GM19397 (cell line): ENCODE results near the gene GABRR2.
"Not testable (repeated sequence)": the region's sequence is repeated elsewhere in the genome, so short reads cannot be mapped to it uniquely, and the experiment has no call there.

Source experiments
- ATAC-seq: cut with Tn5 transposase; IDR thresholded peaks from one replicate; pipeline ENCODE4 v1.9.1; 2021; ENCODE audit warnings: mild to moderate bottlenecking, moderate library complexity; ENCODE audit not compliant: unreplicated experiment

GABRR2 gene

DNA sequence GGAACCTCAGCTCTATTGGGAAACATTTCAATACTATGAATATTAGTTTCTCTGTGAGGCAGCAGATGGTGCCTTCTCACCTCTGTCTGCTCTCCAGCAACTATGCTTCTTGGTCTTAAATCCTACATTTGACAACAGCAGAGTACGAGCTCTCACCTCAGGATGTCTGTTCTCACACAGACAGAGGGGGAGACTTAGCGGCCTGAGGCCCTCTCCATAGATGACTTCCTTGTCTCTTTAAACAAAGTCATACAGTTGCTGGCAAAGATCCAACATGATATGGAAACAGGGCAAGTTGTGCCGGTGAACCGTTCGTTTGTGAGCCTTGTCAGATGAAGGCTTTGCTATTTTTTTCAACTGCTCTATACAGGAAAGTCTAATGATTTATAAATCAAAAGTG, 54.3 kb downstream of the GABRR2 start:
- no peak for ATAC-seq

DNA sequence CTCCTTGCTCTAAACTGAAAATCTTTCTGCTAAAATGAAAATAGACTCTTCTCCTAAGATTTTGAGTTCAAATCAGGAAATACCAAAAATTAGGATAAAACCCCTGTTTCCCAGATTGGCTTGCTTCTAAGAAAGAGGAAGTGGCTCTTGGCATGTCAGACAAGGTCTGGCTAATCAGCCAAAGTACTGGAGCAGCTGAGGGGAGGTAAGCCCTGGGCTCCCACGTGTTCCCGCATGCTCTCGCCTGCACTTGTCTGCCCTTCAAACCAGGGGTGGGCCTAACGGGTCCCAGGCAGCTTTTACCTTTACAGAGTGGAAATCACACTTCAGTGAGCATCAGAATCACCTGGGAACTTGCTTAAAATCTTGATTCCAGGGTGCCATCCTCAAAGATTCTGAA, 54.8 kb downstream of the GABRR2 start:
- no peak for ATAC-seq

DNA sequence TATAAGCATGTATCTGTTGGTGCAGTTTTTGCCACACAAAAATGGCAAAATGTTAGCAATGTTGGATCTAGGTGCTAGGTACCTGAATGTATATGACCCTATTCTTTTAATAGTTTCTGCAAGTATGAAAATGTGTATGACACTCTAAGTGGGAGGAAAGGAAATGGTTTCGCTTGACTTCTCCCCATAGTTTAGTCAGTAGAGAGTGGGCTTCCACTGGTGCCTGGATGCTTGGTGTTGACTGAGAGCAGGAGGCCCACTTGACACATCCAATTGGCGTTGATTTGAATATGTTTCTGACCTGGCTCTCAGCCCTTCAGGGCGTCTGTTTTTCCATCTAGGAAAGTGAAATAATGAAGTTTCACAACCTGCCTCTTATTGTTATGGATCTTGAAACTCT, 56.2 kb downstream of the GABRR2 start:
- ATAC-seq = no peak

DNA sequence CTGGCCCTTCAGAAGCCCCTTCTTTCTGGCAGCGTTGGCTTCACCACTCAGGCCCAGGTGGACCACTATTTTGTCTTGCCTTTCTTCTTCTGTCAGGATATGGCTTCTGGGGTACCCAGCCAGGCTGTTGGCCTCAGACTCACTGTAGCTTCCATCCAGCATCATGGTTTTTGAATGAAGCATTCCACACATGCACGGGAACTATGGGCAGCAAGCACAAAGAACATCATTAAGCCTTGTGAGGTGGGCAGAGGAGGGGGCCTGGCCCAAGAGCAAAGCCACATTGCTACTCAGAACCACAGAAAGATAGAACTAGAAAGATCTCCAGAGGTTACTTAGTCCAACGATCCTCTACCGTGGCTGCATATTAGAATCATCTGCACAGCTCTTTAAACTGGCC, 57.3 kb downstream of the GABRR2 start:
- no peak for ATAC-seq

DNA sequence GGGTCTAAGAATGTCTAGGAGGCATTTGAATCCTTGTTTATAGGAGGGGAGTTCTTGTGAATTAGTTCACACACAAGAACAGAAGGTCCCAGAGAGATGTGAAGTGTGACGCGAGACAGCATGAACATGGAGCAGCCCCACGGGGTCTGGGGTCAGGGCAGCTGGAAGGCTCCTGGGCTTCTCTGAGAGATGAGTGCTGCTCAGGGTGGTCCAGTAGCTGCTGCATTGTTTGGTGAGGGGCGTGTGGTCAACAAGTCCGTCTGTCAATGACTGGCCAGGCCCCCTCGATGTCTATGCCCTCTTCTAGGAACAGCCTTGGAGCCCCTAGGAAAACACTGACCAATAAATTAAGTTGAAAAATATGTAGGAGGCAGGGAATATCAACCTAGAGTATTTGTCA, 57.8 kb downstream of the GABRR2 start:
- ATAC-seq = no peak

DNA sequence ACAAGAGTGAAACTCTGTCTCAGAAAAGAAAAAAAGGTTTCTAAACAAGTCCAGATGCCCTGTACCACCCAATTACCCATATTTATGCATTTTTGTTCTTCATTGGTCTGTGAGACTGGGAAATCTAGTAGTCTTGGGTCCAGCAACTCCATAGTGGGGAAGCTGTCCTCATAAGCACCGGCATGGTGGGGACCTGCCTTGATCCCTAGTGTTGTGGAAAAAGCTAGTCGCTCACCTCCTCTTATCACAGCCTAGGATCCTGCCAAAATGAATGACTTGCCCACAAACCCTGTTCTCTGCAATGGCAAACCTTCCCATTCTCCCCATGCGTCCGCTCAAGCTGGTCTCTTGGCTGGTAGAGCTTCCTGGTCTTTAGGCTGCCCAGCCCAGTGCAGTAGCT, 59.7 kb downstream of the GABRR2 start:
- ATAC-seq = no peak

DNA sequence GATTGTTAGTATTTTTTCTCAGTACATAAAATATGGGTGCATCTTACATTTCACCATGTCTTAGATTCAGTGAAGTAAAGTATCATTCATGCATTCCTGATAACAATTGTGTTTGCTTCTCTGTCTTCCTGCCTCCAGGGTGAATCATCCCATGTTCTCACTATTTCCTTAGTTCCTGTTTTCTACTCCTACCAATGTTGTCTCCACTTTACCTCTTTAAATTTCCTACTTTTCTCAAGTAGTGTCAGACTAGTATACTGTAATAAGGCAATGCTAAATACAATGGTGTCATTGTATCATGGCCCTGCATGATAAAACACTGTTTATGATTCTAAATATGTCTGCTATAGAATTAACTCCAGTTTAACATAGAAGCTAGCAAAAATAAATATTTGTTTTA, 60.5 kb downstream of the GABRR2 start:
- ATAC-seq = no peak

DNA sequence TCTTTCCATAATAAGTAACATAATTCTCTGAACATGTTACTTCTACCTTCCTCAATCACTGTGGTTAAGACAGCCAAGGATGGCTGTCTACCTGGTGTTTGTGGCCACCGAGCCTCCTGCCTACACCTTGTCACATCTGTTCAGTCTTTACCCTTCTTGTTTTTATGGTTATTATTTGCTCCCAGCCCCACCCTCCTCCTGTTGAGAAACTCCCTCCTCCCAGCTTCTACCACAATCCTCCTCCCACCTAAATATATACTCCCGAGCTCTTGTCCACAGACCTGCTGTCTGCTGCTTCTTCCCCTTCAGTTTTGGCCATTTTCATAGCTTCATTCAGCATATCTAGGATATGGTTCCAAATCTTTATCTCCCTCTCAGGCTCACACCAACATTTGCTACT, 62.2 kb downstream of the GABRR2 start:
- ATAC-seq = no peak

DNA sequence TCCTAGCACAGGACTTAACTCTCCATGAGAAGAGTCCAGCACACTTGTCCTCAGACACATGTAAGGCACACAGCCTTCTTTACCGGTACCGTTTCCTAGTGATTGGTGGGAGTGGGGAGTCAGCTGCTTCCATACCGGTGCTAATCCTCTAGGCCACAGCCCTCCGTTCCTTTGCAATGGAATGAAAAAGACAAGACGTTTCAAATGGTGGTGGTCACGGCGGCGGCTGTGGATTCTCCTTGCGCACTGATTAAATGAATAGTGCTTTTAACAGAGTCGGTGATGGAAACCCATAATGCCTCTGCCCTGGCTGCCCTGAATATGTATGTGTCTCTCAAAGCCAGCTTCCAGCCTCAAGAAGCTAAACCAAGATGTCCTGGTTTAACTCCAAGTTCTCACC, 63.1 kb downstream of the GABRR2 start:
- no peak for ATAC-seq

DNA sequence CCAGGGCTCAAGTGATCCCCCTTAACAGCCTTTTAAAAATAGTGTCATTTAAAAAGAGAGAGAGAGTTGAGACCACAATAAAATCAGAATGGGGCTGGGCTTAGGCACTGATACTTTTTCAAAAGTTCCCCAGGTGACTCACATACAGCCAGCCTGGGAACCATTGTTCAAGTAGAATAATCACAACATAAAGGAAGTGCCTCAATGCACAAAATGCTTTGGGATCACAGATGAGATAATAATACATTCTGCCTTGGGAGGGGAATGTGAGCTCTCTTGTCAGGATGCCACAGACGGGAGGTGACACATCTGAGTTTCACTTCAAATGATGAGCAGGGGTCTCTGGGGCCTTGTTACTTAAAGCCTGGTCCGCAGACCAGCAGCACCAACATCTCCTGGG, 63.9 kb downstream of the GABRR2 start:
- ATAC-seq = no peak

DNA sequence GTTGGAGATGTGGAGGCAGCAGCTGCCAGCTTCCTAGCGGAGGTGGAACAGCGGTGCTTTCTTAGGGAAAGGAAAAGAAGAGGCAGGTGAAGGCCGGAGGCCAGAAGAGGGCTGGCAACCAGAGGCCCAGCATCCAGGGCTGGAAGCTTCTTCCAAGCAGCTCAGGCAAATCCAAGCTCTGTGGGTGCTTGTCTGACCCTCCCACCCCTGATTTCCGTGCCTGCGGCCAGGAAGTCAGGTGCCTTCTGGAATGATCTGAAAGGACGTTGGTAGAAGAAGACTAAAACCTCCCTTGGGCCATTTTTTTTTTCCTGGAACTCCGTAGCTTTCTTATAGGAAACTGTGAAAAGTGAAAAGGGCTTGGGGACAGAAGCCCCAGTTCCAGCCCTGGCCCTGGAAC, 64.9 kb downstream of the GABRR2 start:
- ATAC-seq = no peak

DNA sequence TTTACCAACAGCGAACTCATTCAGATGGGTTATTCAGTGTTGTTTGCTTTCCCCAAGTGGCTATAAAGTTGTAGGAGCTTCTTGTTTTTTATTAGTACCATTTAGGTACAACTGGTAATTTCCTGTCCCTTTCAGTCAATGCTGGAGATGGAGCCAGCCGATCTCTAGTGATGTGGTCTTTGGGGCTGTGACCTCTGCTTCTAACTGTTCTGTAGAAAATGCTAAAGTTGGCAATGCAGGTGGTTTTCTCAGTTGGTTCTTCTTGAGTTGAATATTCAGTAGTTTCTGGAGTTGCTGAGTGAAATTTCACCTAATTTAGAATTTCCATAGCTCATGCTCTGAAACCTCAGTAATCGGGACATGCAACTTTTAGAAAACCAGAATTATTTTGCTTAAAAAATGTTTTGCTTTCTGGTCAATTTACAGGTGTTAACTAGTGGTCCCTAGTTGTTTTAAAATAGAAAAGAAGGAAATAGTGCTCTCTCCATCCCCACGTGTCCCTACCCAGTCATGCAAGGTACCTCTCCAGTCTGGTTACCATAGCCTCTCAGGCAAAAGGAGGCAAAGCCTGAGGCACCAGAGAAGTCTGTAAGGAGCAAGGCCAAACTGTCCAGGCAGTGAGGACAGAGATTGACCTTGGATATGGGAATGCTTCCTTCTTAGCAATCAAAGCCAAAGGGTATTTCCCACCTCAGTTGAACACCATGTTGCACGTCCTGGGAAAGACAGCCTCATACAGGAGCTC, 70.7 kb downstream of the GABRR2 start:
- ATAC-seq = no peak

DNA sequence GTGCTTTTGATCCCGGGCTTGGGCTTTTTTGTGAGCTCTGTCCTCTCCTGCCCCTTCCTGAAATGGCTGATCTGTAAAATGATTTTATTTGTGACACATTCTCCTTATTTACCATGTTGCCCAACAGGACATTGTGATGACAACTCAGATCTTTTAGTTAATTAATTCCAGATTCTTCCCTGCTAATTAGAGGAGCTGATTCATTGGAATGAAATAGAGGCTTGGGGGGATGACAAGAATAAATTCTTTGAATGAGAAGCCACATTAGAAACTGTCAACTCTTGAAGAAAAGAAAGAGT, 71.8 kb downstream of the GABRR2 start:
- no peak for ATAC-seq

DNA sequence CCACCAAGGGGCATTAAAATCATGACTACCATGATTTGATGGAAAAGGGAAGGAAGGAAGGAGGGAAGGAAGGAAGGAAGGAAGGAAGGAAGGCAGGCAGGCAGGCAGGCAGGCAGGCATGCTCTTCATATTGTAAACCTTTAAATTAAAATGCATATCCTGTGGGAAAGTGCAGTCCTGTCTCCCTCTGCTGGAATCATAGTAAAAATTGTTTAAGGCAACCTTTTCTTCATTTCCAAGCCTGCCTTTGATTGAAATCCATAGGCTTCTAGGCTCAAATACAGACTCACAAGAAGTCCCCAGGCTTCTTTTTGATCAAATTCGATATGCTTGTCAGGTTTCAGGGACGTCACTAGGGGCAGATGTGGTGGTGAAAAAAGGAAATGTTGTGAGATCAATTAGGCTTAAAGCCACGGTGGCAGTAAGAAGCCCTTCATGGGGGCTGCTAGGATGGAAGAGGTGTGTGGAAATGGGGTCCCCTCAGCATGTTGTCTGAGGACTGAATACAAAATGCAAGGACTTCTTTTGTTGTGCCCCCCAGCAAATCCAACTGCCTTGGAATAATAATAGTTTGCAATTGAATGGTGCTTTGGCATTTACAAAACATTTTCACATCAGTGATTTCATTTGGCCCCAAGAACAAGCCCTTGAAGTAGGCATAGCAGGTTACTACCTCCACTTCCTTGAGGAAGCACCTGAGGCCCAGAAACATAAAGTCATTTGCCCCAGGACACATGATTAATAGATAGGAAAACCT, 72.3 kb downstream of the GABRR2 start:
- no peak for ATAC-seq

DNA sequence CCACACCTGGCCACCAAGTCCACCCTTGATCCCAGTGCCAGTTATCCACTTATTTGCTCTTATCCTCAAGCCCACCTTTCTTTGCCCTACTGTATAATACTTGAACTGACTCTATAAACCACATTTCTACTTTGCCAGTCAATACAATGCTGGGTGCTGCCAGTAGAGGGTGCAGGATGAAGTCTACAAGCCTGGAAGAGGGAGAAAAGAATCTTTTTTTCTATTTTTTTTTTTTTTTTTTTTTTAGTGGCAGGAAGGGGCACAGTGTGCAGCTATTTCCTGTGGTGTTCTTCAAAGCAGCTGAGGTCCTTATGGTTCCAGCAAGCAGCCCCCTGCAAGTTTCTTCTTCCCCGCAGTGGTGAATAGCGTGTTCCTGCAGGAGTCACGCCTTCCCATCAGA, 75.8 kb downstream of the GABRR2 start:
- no peak for ATAC-seq

DNA sequence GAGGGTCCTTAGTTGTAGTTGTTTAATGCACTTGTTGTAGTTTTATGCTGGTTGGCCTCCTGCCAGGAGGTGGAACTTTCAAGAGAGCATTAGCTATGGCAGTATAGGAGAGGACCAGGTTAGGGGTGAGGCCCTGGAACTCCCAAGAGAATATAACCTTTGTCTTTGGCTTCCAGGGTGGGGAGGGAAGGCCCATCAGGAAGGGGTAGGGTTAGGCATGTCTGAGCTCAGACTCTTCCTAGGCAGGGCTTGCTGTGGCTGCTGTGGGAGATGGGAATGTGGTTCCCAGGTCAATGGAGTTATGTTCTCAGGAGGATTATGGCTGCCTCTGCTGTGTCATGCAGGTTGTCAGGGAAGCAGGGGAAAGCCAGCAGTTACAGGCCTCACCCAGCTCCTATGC, 77.9 kb downstream of the GABRR2 start:
- ATAC-seq = no peak

DNA sequence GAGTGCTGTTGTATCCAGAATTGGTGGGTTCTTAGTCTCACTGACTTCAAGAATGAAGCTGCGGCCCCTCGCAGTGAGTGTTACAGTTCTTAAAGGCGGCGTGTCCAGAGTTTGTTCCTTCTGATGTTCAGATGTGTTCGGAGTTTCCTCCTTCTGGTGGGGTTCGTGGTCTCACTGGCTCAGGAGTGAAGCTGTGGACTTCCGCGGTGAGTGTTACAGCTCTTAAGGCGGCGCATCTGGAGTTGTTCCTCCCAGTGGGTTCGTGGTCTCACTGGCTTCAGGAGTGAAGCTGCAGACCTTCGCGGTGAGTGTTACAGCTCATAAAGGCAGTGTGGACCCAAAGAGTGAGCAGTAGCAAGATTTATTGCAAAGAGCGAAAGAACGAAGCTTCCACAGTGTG, 81.5 kb downstream of the GABRR2 start:
- ATAC-seq = not testable (repeated sequence)

DNA sequence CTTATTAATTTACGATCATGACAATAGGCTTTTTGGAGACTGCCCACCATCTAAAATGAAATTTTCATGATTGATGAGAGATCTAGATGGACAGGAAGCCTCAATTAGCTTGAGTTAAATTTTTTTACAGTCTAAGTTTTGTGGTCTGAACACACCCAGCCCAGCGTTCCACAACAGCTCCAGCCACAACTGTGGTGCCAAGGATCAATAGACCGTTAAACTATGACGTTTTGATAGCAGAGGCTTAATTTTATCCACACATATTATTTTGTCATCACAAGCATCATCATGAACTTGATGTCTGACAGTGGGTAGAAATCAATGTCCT, 92.4 kb downstream of the GABRR2 start:
- no peak for ATAC-seq

DNA sequence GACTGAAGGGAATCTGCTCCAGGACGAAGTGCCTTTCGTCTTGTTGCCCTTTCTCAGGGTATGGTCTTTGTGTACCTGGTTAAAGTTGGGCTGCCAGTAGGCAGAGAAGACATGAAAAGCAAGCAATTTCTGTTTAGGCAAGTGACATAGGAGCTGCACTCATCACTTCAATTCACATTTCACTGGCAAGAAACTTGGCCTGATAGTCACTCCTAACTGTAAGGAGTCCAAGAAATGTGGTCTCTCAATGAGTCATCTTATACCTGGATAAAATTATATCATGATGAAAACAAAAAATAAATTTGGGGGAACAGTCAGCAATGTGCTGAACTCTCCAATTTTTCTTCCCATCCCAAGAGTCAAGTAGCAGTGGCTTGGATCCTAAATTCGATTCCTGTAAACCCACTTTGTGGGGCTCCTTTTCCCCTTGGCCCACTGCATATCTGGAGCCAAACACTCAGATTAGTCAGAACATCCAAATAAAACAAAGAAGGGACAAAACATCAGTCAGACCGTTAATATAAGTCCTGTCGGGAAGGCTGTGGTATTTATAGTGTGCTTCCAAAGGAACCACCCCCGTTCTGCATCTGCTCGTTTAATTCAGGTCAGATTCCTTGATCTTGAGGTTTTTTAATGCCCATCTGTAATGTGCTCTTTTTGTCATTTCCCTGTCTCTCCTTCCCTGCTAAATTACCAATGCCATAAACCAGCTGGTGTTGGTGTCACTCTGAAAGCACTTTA, 93.0 kb downstream of the GABRR2 start:
- no peak for ATAC-seq

DNA sequence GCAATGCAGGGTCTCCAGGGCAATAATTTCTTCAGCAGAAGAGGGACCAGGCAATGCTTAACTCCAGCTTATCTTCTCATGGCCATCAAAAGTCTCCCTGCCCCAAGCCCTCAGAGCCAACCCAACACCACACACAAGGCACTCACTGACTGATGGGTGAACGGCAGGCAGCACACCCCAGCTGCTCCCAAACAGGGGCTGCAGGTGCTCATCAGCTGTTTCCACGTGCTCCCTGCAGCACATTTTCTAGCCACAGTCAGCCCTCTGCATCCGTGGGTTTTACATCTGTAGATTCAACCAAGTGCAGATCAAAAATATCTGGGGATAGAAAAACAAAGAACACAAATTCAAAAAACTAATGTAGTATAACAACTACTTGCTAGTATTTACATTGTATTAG, 94.0 kb downstream of the GABRR2 start:
- ATAC-seq = no peak

DNA sequence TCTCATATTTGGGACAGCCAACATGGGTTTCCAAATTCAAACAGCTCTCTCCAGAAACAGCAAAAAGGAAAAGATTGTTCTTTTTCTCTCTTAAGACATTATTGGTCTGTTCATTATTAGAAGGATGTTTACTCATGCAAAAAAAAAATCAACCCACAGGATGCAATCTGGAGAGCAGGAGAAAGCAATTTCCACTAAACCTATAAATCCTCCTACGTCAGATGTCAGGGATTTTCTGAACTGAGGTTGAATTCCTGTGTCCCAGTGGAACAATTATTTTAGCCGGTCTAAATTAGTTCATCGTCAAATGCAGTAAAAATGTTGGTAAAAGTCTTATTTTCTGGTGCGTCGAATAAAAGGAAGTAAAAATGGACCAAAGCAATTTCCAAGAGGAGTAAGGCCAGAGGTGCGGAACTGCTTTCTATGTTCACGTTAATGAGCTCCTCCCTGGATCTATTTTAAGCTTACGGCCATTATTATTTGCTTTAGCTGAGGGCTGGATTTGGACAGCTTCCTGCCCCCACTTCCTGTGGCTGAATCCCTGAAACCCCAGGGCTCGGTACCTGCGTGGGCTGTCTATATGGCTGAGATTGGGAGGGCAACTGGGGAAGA, 97.7 kb downstream of the GABRR2 start, which contains the start of gene GABRR1:
Gene GABRR1 (minus strand): TSS at position 60 of the 612 bp plus-strand sequence. CDS start 36 bp downstream, at position 24.
- ATAC-seq = no peak

DNA sequence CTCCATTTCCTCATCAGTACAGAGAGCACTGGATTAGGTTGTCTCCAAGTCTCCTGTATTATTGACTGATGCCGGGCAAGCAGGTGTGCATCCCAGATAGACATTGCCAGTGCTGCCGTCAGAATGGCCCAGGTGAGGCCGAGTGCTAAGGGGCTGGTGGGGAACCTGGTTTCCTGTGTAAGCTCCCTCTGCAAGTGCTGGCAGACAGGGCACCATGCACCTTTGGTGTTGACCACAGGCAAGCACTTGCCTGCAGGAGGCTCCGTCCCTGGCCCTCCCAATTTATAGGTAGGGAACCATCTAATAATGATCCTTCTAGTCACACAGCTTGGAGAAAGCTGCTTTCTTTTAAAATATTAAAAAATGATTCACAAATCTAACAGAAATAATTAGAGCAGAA, 98.7 kb downstream of the GABRR2 start:
- no peak for ATAC-seq
